GM21619 (cell line): ENCODE results near the gene SLC2A11.
"Not testable (repeated sequence)": the region's sequence is repeated elsewhere in the genome, so short reads cannot be mapped to it uniquely, and the experiment has no call there.

Source experiments
- ATAC-seq: cut with Tn5 transposase; IDR thresholded peaks from one replicate; pipeline ENCODE4 v1.9.1; 2021; ENCODE audit not compliant: unreplicated experiment

The SLC2A11 gene

GRCh38 chr22:23904573-23905254 lies 47.0 kb downstream of the SLC2A11 start:
- no peak for ATAC-seq

- ATAC-seq, result no peak
Observed at GRCh38 chr22:23906641-23907040, 49.0 kb downstream of the SLC2A11 start.

DNA sequence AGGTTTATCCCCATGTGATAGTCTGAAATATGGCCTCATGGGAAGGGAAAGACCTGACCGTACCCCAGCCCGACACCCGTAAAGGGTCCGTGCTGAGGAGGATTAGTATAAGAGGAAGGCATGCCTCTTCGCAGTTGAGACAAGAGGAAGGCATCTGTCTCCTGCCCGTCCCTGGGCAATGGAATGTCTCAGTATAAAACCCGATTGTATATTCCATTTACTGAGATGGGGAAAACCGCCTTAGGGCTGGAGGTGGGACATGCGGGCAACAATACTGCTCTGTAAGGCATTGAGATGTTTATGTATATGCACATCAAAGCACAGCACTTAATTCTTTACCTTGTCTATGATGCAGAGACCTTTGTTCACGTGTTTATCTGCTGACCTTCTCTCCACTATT lies 49.7 kb downstream of the SLC2A11 start:
- not testable (repeated sequence) for ATAC-seq

DNA sequence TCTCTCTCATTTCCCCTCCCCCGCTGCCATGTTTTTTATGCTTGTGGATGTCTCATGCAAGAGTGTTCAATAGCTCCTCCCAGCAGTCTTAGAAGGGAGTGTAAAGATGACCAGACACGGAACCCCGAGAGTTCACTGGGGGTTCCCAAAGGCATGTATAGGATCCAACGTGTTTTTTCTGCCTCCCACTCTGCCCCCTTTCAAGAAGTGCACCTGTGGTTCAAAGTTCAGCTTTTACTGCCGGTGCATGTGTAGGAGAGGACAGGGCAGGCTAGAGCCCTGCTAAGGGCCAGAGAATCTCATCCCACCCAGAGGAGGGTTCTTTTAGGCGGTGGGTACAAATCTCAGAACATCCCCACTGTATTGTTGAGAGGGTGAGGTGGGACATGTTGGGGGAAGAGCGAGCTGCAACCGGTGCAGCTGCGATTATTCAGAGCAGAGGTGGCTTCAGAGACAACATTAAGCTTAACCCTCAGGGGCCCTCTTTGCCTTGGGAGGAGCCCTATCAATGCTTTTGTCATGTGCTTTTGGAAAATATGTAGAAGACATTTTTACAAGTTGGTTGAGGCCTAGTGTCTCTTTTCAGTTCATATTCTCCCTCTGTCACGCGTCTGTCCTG lies 51.0 kb downstream of the SLC2A11 start:
- ATAC-seq, result no peak

GRCh38 chr22:23909296-23909898 lies 51.7 kb downstream of the SLC2A11 start:
- ATAC-seq, result no peak

DNA sequence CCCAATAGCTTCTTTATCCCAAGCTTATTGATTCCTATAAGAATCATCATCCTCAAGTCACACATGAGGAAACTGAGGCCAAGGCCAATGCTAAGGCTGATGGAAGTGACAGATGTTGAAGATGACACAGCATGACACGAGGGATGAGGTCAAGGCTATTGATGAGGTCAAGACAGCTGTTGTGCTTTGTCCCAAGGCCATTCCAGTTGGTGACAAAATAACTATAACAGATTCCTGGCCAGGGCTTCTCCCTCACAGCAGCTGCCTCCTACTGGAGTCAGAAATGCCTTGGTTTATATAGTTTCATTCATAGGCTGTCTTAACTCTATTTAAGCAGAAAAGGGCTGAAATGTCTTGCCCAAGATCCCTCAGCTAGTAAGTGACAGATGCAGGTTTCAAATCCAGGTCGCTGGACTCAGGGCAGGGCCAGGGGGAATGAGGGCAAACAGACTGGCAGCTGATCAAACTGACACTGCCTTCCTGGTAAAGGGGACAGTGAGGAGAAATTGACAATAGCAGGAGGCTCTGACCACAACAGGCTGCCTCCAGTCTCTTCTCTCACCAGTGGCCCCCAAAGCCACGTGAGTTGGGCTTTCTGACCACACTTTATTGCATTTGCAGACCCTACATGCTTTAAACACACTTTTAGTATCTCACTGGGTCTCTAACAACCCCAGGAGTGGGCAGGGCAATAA lies 53.0 kb downstream of the SLC2A11 start:
- ATAC-seq, result no peak

DNA sequence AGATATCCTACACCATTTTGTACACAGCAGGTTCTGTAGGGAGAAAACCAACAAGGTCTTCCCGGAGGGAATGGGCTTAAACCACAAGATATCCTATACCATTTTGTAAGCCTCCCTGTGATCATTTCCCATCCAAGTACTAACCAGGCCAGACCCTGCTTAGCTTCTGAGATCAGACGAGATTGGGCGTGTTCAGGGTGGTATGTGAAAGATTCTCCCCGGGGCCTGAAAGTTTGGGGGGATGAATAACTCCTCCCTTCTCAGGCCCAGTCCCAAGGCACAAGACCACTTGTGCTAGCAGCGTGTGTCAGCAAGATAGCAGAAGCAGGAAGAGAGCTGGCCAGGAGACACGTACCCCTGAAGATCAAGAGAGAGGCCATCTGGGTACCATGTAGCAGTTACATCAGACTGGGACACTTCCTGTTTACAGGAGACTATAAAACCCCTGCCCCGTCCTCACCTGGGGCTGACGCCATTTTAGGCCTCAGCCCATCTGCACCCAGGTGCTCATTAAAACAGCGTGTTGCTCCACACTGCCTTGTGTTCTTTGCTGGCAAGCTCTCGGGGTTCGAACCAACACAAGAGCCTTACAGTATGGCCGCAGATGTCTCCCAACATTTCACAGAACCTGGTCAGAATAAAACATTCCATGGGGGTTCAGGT lies 53.8 kb downstream of the SLC2A11 start:
- ATAC-seq, result no peak

- ATAC-seq, result no peak
Observed at GRCh38 chr22:23912293-23912903, 54.7 kb downstream of the SLC2A11 start.

GRCh38 chr22:23913306-23913660 lies 55.6 kb downstream of the SLC2A11 start:
- no peak for ATAC-seq

DNA sequence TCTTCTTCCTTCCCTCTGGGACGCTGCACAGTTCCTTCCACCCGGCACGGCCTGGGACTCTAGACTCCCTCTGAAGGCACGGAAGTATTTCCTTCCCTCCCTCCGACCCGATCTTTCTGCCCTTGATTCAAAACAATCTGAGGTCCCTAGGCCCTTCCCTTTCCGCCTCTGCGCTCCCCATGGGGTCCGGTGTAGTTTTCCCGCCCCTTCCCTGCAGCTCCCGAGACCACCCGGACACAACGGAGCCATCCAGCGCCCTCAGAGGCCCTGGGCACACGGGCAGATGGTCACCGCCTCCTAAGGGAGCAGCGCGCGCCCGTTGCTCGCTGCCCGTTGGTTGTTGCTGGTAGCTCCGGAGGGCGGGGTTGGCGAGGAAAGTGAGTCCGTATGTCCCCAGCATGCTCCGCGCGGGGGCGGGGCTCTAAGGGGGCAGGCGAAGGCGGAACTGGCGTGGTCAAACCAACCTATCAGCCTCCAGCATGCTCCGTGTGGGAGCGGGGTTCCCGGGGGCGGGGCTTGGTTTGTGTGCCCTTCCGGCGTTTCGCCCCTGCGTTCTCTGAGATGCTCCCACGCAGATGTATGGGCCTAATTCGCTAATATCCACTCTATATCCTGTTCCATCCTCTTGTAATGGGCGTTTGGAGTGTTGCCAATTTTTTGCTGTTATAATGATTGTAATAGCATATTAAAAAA lies 56.1 kb downstream of the SLC2A11 start:
- ATAC-seq, result peak; percentile 95

DNA sequence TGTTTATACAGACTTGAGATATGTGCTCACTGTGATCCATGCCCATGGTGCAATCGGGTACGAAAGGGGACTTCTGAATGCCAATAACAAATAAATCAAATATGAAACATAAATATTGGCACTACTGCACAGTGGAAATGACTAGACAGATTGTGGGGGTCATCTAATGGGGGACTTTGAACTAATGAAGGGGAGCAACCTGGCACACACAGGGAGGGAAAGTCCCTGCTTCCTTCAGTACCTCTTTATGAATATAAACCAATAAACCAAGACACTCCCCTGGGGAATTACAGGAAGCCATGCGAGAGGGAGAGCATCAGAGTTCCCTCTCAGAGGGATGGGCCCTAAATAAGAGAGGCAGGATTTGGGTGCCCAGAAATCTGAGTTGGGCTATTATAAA lies 57.6 kb downstream of the SLC2A11 start:
- ATAC-seq, result no peak

- not testable (repeated sequence) for ATAC-seq
Observed at GRCh38 chr22:23920267-23920611, 62.6 kb downstream of the SLC2A11 start.

GRCh38 chr22:23921586-23922201 lies 64.0 kb downstream of the SLC2A11 start:
- ATAC-seq, result not testable (repeated sequence)

GRCh38 chr22:23922921-23923320 lies 65.2 kb downstream of the SLC2A11 start:
- no peak for ATAC-seq

- no peak for ATAC-seq
Observed at GRCh38 chr22:23925020-23925606, 67.4 kb downstream of the SLC2A11 start.

GRCh38 chr22:23926561-23926960 lies 68.9 kb downstream of the SLC2A11 start:
- ATAC-seq, result no peak
